WERI-Rb-1 (cell line): Measurements from ENCODE around the gene CCDC158.
"Not testable (repeated sequence)": the region's sequence is repeated elsewhere in the genome, so short reads cannot be mapped to it uniquely, and the experiment has no call there.

Experiments used
- DNase-seq: peaks from one replicate; pipeline ENCODE4 v3.0.0-alpha.2; 2020
- H3K27ac ChIP-seq: fragments of 250-450 bp; sonication (Bioruptor Pico); 2 replicates; pipeline ENCODE4 v1.5.1; 2020; ENCODE audit warnings: mild to moderate bottlenecking, moderate library complexity
- H3K27me3 ChIP-seq: fragments of 250-450 bp; sonication (Bioruptor Pico); 2 replicates; pipeline ENCODE4 v1.5.1; 2021; ENCODE audit warnings: mild to moderate bottlenecking, low read depth, moderate library complexity; ENCODE audit not compliant: insufficient read depth, severe bottlenecking
- H3K36me3 ChIP-seq: fragments of 250-450 bp; sonication (Bioruptor Pico); 2 replicates; pipeline ENCODE4 v1.5.1; 2020; ENCODE audit warnings: mild to moderate bottlenecking, moderate library complexity
- H3K4me3 ChIP-seq: 2 replicates; pipeline ENCODE4 v1.5.1; 2011; ENCODE audit warnings: low read depth, mild to moderate bottlenecking, control low read depth, low read length
- H3K9me3 ChIP-seq: fragments of 250-450 bp; sonication (Bioruptor Pico); 2 replicates; pipeline ENCODE4 v1.5.1; 2021; ENCODE audit warnings: mild to moderate bottlenecking, moderate library complexity; ENCODE audit not compliant: severe bottlenecking
- TF ChIP-seq, protein P1 (sequence below): IDR thresholded peaks from 2 replicates; pipeline ENCODE4 v1.5.1; 2011; ENCODE audit warnings: low read depth, mild to moderate bottlenecking, control low read depth, inconsistent platforms, low read length

CCDC158 gene

DNA sequence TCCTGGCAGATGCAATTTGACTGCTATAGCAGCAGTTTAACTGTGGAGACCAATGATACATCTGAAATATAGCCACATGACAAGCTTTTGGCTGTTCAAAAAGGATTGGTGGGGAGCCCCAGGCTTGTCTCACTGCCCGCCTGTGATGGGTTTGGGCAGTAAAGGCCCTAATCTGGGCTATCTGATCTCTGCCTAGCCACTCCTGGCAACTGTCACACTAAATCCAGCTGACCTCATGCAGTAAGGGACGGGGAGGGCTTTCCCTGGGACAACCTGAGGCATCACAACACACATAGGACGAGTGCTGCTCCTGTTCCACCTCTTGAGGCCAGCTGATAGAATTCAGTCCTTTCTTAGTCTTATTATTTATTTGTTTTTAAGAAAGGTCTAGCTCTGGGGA is 56.2 kb downstream of the CCDC158 start:
- no peaks in the 10 kb centered on the region for H3K27me3 ChIP-seq
- H3K36me3 ChIP-seq = no peaks in the 10 kb centered on the region
- H3K4me3 ChIP-seq = no peak overlapping the region
- DNase-seq = peak; percentile 31
- TF ChIP-seq, protein P1, sequence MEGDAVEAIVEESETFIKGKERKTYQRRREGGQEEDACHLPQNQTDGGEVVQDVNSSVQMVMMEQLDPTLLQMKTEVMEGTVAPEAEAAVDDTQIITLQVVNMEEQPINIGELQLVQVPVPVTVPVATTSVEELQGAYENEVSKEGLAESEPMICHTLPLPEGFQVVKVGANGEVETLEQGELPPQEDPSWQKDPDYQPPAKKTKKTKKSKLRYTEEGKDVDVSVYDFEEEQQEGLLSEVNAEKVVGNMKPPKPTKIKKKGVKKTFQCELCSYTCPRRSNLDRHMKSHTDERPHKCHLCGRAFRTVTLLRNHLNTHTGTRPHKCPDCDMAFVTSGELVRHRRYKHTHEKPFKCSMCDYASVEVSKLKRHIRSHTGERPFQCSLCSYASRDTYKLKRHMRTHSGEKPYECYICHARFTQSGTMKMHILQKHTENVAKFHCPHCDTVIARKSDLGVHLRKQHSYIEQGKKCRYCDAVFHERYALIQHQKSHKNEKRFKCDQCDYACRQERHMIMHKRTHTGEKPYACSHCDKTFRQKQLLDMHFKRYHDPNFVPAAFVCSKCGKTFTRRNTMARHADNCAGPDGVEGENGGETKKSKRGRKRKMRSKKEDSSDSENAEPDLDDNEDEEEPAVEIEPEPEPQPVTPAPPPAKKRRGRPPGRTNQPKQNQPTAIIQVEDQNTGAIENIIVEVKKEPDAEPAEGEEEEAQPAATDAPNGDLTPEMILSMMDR = no peak
- peaks cover 10% of the 10 kb centered on the region for H3K9me3 ChIP-seq
- H3K27ac ChIP-seq = no peak overlapping the region

DNA sequence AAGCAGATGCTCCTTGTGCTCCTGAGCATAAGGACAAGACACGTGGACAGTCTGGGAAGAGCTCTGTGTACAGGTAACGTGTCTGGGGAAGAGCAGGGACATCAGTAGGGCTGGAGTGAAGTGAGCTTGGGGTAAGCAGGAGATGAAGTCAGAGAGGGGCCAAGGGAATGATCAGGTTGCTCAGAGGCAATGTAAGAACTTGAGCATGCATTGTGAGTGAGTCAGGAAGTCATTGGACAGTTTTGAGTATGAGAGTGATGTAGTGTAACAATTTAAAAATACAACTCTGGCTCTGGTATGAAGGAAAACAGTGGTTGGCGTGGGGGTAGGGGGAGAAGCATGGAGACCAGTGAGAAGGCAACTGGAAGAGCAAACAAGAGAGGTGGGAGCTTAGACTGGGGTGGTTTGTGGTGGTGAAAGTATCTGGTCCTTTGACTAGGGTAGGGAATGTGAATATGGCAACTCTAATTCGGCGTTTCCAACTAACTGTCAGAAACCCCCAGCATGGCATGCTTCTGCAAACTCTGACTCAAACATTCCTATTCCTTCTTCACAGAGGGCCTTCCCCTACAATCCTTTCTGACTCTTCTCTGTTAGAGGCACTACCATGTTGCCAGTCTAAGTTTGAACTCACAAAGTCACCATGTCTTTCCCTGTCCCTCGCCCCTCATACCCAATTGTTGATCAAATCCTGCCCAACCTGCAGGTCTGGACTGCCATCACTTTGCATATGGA is 57.2 kb downstream of the CCDC158 start:
- TF ChIP-seq, protein P1 = no peak
- Histone ChIP-seq H3K4me3 (no peak overlapping the region), H3K27ac (no peak overlapping the region), H3K27me3 (no peaks in the 10 kb centered on the region), H3K36me3 (no peaks in the 10 kb centered on the region), H3K9me3 (peaks cover 10% of the 10 kb centered on the region)
- no peak for DNase-seq

DNA sequence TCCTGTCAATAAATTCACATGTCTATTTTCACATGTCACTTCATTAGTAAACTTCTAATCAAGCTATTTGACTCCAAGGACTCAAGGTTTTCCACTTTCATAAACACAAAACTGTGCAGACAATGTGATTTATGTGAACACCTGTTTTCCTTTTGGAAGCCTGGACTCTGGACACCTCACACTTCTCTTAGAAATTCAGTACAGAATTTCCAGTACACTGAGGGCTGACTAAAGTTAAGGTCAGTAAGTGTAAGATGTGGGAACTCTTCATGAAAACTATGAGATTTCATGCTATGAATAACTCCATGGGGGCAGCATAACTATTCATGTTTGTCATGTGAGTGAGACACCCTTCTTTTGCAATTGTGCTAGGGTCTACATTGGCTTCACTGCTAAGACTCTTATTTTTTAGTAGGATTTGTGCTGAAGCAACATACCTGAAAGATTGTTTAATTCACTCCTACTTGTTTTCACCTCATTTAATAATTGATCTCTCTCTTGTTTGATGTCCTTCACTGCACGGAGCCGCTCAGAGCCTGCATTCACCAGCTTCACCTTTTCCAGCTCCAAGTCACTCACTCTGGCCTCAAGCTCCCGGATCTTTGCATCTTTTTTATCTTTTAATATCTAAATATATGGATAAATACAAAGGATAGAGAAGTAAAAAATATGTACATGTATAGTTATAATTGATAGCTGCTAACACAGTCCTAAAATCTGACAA is 59.1 kb downstream of the CCDC158 start:
- no peaks in the 10 kb centered on the region for H3K27me3 ChIP-seq
- TF ChIP-seq, protein P1 = no peak
- H3K27ac ChIP-seq = no peak overlapping the region
- no peaks in the 10 kb centered on the region for H3K36me3 ChIP-seq
- H3K9me3 ChIP-seq = peaks cover 10% of the 10 kb centered on the region
- no peak for DNase-seq
- H3K4me3 ChIP-seq = no peak overlapping the region

DNA sequence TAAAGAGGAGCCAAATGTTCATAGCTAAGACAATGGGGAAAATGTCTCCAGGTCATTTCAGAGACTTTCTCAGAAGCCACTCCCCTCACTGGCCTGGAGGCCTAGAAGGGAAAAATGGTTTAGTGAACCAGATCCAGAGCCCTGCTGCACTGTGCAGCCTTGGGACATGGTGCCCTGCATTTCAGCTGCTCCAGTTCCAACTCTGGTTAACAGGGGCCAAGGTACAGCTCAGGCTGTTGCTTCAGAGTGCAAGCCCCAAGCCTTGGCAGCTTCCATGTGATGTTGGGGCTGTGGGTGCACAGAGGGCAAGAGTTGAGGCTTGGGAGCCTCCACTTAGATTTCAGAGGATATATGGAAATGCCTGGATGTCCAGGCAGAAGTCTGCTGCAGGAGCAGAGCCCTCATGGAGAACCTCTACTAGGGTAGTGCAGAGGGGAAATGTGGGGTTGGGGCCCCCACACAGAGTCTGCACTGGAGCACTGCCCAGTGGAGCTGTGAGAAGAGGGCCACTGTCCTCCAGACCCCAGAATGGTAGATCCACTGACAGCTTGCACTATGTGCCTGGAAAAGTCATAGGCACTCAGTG is 61.0 kb downstream of the CCDC158 start:
- not testable (repeated sequence) for H3K27ac ChIP-seq, H3K36me3 ChIP-seq, H3K27me3 ChIP-seq, H3K4me3 ChIP-seq, H3K9me3 ChIP-seq, DNase-seq

DNA sequence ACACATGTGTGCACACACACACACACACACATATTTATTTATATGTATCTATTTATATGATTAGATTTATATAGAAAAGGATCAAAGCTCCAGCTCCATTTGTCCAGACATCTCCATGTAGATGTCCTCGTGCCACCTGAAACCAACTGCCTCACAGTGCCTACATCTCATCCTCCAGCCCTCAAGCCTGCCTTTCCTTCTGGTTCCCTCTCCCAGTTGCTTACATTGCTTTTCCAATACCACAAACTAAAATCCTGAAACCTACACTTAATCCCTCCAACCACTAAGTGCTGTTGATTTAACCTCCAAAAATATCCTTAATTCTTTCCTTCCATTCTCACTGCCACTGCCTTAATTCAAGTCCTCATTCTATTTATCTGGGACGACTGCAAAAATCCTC is 63.0 kb downstream of the CCDC158 start:
- peak overlapping the region; percentile 2; the same call in 1 of the 2 replicates for H3K4me3 ChIP-seq
- peaks cover 10% of the 10 kb centered on the region for H3K9me3 ChIP-seq
- no peaks in the 10 kb centered on the region for H3K36me3 ChIP-seq
- H3K27ac ChIP-seq = peak overlapping the region; percentile 68
- TF ChIP-seq, protein P1 = no peak
- peak; percentile 66 for DNase-seq
- no peaks in the 10 kb centered on the region for H3K27me3 ChIP-seq
